H1 (cell line): ENCODE data around the gene GAPDH. TPM values are rescaled to one million over a fixed set of nuclear protein-coding genes. Genes with fewer than 3 reads are reported as not detected.

ENCODE experiments used
- CTCF ChIA-PET: fragments of 300-600 bp; sonication (Branson Sonifier 250); formaldehyde crosslinking; loops from one replicate; lab custom pipeline; 2021; ENCODE audit not compliant: partially characterized antibody; lab: Charles Lee
- POLR2A ChIA-PET: fragments of 300-600 bp; sonication (Branson Sonifier 250); formaldehyde crosslinking; loops from one replicate; lab custom pipeline; 2021; ENCODE audit warnings: inconsistent platforms; ENCODE audit not compliant: partially characterized antibody; lab: Charles Lee
- DNase-seq, 2 experiments: peaks; one replicate each; pipeline versions ENCODE4 v3.0.0 to v3.0.0-alpha.2; 2010 to 2022; ENCODE audit warnings: low spot score in 2 of 2, low read depth in 1 of 2, mixed read lengths in 1 of 2
- FAIRE-seq: peaks from 2 replicates; lab custom pipeline; 2011; peaks lifted over from hg19 to GRCh38; lab: Jason Lieb, UNC
- H2AFZ ChIP-seq: 2 replicates; pipeline ENCODE4 v1.8.1; 2012; ENCODE audit warnings: low read length, inconsistent platforms
- H2AK5ac ChIP-seq: 2 replicates; pipeline ENCODE4 v1.6.1; 2013; ENCODE audit warnings: low read depth, low read length
- H2BK120ac ChIP-seq: replicated peaks from 2 replicates; pipeline ENCODE3; 2013; ENCODE audit warnings: low read depth, low read length, inconsistent platforms
- H2BK12ac ChIP-seq: 2 replicates; pipeline ENCODE4 v1.6.1; 2013; ENCODE audit warnings: low read depth, low read length
- H2BK15ac ChIP-seq: 2 replicates; pipeline ENCODE4 v1.6.1; 2013; ENCODE audit warnings: low read length
- H2BK20ac ChIP-seq: 2 replicates; pipeline ENCODE4 v1.6.1; 2013; ENCODE audit warnings: low read length
- H2BK5ac ChIP-seq: 2 replicates; pipeline ENCODE4 v1.6.1; 2013; ENCODE audit warnings: low read depth, low read length
- H3K14ac ChIP-seq: 2 replicates; pipeline ENCODE4 v1.6.1; 2013; ENCODE audit warnings: inconsistent platforms; ENCODE audit not compliant: insufficient read length
- H3K18ac ChIP-seq: 2 replicates; pipeline ENCODE4 v1.6.1; 2013; ENCODE audit warnings: low read length; ENCODE audit errors: extremely low read depth
- H3K23ac ChIP-seq: 2 replicates; pipeline ENCODE4 v1.6.1; 2013; ENCODE audit warnings: inconsistent platforms; ENCODE audit not compliant: insufficient read length
- H3K23me2 ChIP-seq: 2 replicates; pipeline ENCODE4 v1.6.1; 2013; ENCODE audit warnings: low read depth, low read length
- H3K27ac ChIP-seq: 2 replicates; pipeline ENCODE4 v1.6.1; 2011; ENCODE audit warnings: low read depth, low read length, inconsistent platforms
- H3K27me3 ChIP-seq, 4 experiments: replicated peaks in 1 of 4; 1 replicate in 1 of 4; 2 replicates in 3 of 4; pipeline versions ENCODE4 v1.6.1 to v1.8.1; 2011 to 2013; ENCODE audit warnings: low read length in 3 of 4, mild to moderate bottlenecking in 3 of 4, inconsistent platforms in 2 of 4, mixed read lengths in 2 of 4, moderate library complexity in 1 of 4; ENCODE audit not compliant: control insufficient read depth in 3 of 4, insufficient read depth in 3 of 4; ENCODE audit errors: extremely low read depth in 1 of 4
- H3K36me3 ChIP-seq, 4 experiments: 2 replicates each; pipeline versions ENCODE4 v1.6.1 to v1.8.1; 2011 to 2013; ENCODE audit warnings: mild to moderate bottlenecking in 4 of 4, low read length in 3 of 4, moderate library complexity in 2 of 4, control low read depth in 1 of 4, inconsistent platforms in 1 of 4; ENCODE audit not compliant: insufficient read depth in 4 of 4, control insufficient read depth in 2 of 4
- H3K4ac ChIP-seq: replicated peaks from 2 replicates; pipeline ENCODE3; 2013; ENCODE audit warnings: low read length, low read depth, mixed read lengths, inconsistent platforms; ENCODE audit not compliant: insufficient read length
- H3K4me1 ChIP-seq, 4 experiments: replicated peaks in 1 of 4; 1 replicate in 1 of 4; 2 replicates in 3 of 4; pipeline versions ENCODE4 v1.6.1 to v1.8.1; 2011 to 2013; ENCODE audit warnings: low read length in 3 of 4, inconsistent platforms in 2 of 4, mixed read lengths in 1 of 4; ENCODE audit not compliant: insufficient read depth in 4 of 4, control insufficient read depth in 3 of 4
- H3K4me2 ChIP-seq, 2 experiments: 2 replicates each; pipeline versions ENCODE4 v1.6.1 to v1.8.1; 2011 to 2013; ENCODE audit warnings: low read depth in 2 of 2, low read length in 2 of 2, control low read depth in 1 of 2, inconsistent platforms in 1 of 2, mild to moderate bottlenecking in 1 of 2; ENCODE audit not compliant: insufficient read depth in 1 of 2
- H3K4me3 ChIP-seq, 4 experiments: fragments of 200-600, 300-600 bp in 1 of 4; sonication (generic), shearing (Covaris generic), sonication (Bioruptor Twin) in 1 of 4; 2 replicates each; pipeline versions ENCODE4 v1.5.1 to v1.8.1; 2011 to 2016; ENCODE audit warnings: low read length in 4 of 4, low read depth in 3 of 4, control low read depth in 2 of 4, inconsistent platforms in 2 of 4, mild to moderate bottlenecking in 2 of 4, mixed read lengths in 1 of 4, moderate library complexity in 1 of 4; ENCODE audit not compliant: insufficient read depth in 2 of 4; ENCODE audit errors: extremely low read depth in 1 of 4
- H3K56ac ChIP-seq: replicated peaks from 2 replicates; pipeline ENCODE3; 2013; ENCODE audit warnings: low read depth, mild to moderate bottlenecking, mixed read lengths, low read length, inconsistent platforms; ENCODE audit not compliant: insufficient read length
- H3K79me1 ChIP-seq: 2 replicates; pipeline ENCODE4 v1.6.1; 2013; ENCODE audit warnings: low read depth, low read length, control low read depth
- H3K79me2 ChIP-seq, 2 experiments: 2 replicates each; pipeline versions ENCODE4 v1.6.1 to v1.8.1; 2012 to 2013; ENCODE audit warnings: low read length in 2 of 2, mild to moderate bottlenecking in 2 of 2, inconsistent platforms in 1 of 2; ENCODE audit not compliant: insufficient read depth in 2 of 2, control insufficient read depth in 1 of 2
- H3K9ac ChIP-seq, 4 experiments: replicated peaks in 1 of 4; 1 replicate in 1 of 4; 2 replicates in 3 of 4; pipeline versions ENCODE4 v1.6.1 to v1.8.1; 2011 to 2013; ENCODE audit warnings: low read depth in 3 of 4, low read length in 3 of 4, control low read depth in 2 of 4, mild to moderate bottlenecking in 2 of 4, moderate library complexity in 2 of 4, inconsistent platforms in 1 of 4; ENCODE audit errors: extremely low read depth in 1 of 4
- H3K9me3 ChIP-seq, 2 experiments: 2 replicates each; pipeline versions ENCODE4 v1.6.1 to v1.8.1; 2012 to 2013; ENCODE audit warnings: mild to moderate bottlenecking in 2 of 2, moderate library complexity in 2 of 2, control low read depth in 1 of 2, inconsistent platforms in 1 of 2, low read depth in 1 of 2, low read length in 1 of 2, mixed read lengths in 1 of 2; ENCODE audit not compliant: insufficient read depth in 2 of 2
- H4K20me1 ChIP-seq, 2 experiments: replicated peaks in 1 of 2; 2 replicates each; pipeline versions ENCODE3 to v1.8.1; 2011 to 2013; ENCODE audit warnings: inconsistent platforms in 2 of 2, low read length in 2 of 2, mild to moderate bottlenecking in 1 of 2; ENCODE audit not compliant: insufficient read depth in 2 of 2, control insufficient read depth in 1 of 2
- H4K5ac ChIP-seq: 2 replicates; pipeline ENCODE4 v1.6.1; 2013; ENCODE audit warnings: low read length, low read depth, mixed read lengths, inconsistent platforms; ENCODE audit not compliant: insufficient read length
- H4K8ac ChIP-seq: 2 replicates; pipeline ENCODE4 v1.8.0; 2013; ENCODE audit warnings: mild to moderate bottlenecking, moderate library complexity, low read length, inconsistent platforms; ENCODE audit not compliant: insufficient read depth; ENCODE audit errors: extremely low read depth
- H4K91ac ChIP-seq: replicated peaks from 2 replicates; pipeline ENCODE3; 2013; ENCODE audit warnings: low read length, mixed read lengths, inconsistent platforms; ENCODE audit not compliant: insufficient read length
- GABPA ChIP-seq: IDR thresholded peaks from 2 replicates; pipeline ENCODE4 v1.6.1; 2011; ENCODE audit warnings: mild to moderate bottlenecking, low read length, moderate library complexity, borderline replicate concordance; ENCODE audit not compliant: insufficient read depth
- HDAC2 ChIP-seq, 2 experiments: fragments of 300-600 bp in 1 of 2; sonication (generic) in 1 of 2; IDR thresholded peaks; 2 replicates each; pipeline ENCODE4 v1.6.1; 2011 to 2012; ENCODE audit warnings: low read depth in 2 of 2, low read length in 2 of 2, mild to moderate bottlenecking in 2 of 2, moderate library complexity in 2 of 2, borderline replicate concordance in 1 of 2, inconsistent platforms in 1 of 2
- SUZ12 ChIP-seq: fragments of 200-600 bp; sonication (generic); IDR thresholded peaks from 2 replicates; pipeline ENCODE4 v1.6.1; 2012; ENCODE audit warnings: mild to moderate bottlenecking, inconsistent platforms, low read length, moderate library complexity, mixed read lengths
- WGBS, 2 experiments: shearing (Covaris generic) in 1 of 2; methylation state at CpG; one replicate each; pipeline versions ENCODE4 v1.1.6 to v1.1.7; 2013 to 2015; ENCODE audit warnings: low lambda C conversion rate in 2 of 2, mixed read lengths in 2 of 2, inconsistent platforms in 1 of 2, low coverage in 1 of 2, missing lambda C conversion rate in 1 of 2; ENCODE audit not compliant: insufficient replicate concordance in 2 of 2, insufficient coverage in 1 of 2, insufficient read length in 1 of 2; ENCODE audit errors: extremely low coverage in 1 of 2, missing lambda C conversion rate in 1 of 2; 5-methylcytosine and 5-hydroxymethylcytosine counted together
- polyA plus RNA-seq, 7 experiments: library from polyadenylated mRNA; depleted of rRNA in 3 of 7; stranded (reverse) in 5 of 7; unstranded in 2 of 7; fragments of >200 nt in 5 of 7; fragments of 200-250 nt in 2 of 7; gene quantifications; 1 replicate in 5 of 7; 2 replicates in 1 of 7; 4 replicates in 1 of 7; pipeline versions ENCODE4 v1.2.1 to v1.2.3, GENCODE V29; 2011 to 2013; ENCODE audit warnings: missing spikeins in 2 of 7, mixed read lengths in 2 of 7
- total RNA-seq: library from RNA; stranded (reverse); fragmentation: NEBNext Ultra II Directional; extraction: Animal tissue kit (Norgen Biotek cat#: 25700); gene quantifications from 2 replicates; pipeline ENCODE4 v1.2.1, GENCODE V29; 2021

Gene GAPDH
- total and polyA plus RNA-seq, 2 of the 8 experiments (the other 6 are each of a cell fraction or from before 2014, with no cell fraction given), result 5,175 to 15,878 TPM

GRCh38 chr12:6559500-6559899 is 25.2 kb downstream of the GAPDH start:
- Histone ChIP-seq H3K79me1 (peaks cover 3% of the 10 kb centered on the region), H3K23me2 (peaks cover 10% of the 10 kb centered on the region; the same call in 1 of the 2 replicates), H3K27me3 (no peaks in the 10 kb centered on the region), H3K23ac (no peak overlapping the region), H3K4me3 (no peak overlapping the region), H3K9ac (no peak overlapping the region; a peak in 1 of 7 replicates), H2BK12ac (no peak overlapping the region), H2BK120ac (no peak overlapping the region), H3K14ac (no peak overlapping the region), H4K5ac (no peak overlapping the region), H2AK5ac (no peak overlapping the region), H4K20me1 (peaks cover 12 to 15% of the 10 kb centered on the region in 2 experiments), H3K27ac (no peak overlapping the region), H4K8ac (no peak overlapping the region), H3K4ac (no peak overlapping the region), H3K9me3 (no peaks in the 10 kb centered on the region), H3K4me1 (peaks cover 3 to 7% (median 4%) of the 10 kb centered on the region in 4 experiments), H3K36me3 (peaks cover 47 to 57% (median 51%) of the 10 kb centered on the region in 4 experiments), H3K4me2 (no peak overlapping the region), H3K18ac (no peak overlapping the region), H2AFZ (no peak overlapping the region), H2BK15ac (no peak overlapping the region), H4K91ac (no peak overlapping the region), H2BK20ac (no peak overlapping the region), H3K56ac (no peak overlapping the region), H2BK5ac (no peak overlapping the region), H3K79me2 (peaks cover 0 to 5% of the 10 kb centered on the region in 2 experiments; a peak in 1 of 4 replicates)
- FAIRE-seq (no peak), DNase-seq (no peak)
- 80% methylated on average over 1 of the region's 1 CpG; no CpG with 5 or more reads in 1 of the 2 experiments for WGBS, 2 experiments
- ChIA-PET POLR2A (interaction anchor here (1.0 to 24.2 kb wide), 4 partner anchors 9 to 63 kb away, joined by 3 to 665 read pairs (median 4); partner anchors contain the start of gene GAPDH), CTCF (interaction anchor here (0.6 to 24.5 kb wide), 6 partner anchors 9 to 1368 kb away, joined by 3 to 462 read pairs (median 5); partner anchors contain the start of genes GAPDH, IFFO1 and NOP2)
- no peak for TF ChIP-seq SUZ12
- no peak for TF ChIP-seq GABPA
- no peak for TF ChIP-seq HDAC2 (IDR thresholded peaks at IDR 0.05; ENCODE audit: borderline replicate concordance in 1 of 2, low read depth in 2 of 2, low read length in 2 of 2)
